Mesothelial cell of epicardium (in vitro differentiated cells): ENCODE data around the gene ACSS1. TPM values are rescaled to one million over a fixed set of nuclear protein-coding genes. Genes with fewer than 3 reads are reported as not detected.
A peak's percentile ranks its signal among the peaks of the same experiment; 100 is the strongest.

ENCODE experiments used
- DNase-seq, 2 experiments: peaks; one replicate each; pipeline ENCODE4 v3.0.0; 2021; ENCODE audit warnings: low spot score in 2 of 2; ENCODE audit not compliant: unreplicated experiment in 2 of 2
- H3K27ac Mint-ChIP-seq: 2 replicates; pipeline ENCODE4 v1.8.0; 2021; ENCODE audit warnings: mixed read lengths
- H3K27me3 Mint-ChIP-seq: 2 replicates; pipeline ENCODE4 v1.8.0; 2021; ENCODE audit warnings: low read depth, mixed read lengths
- H3K36me3 Mint-ChIP-seq: 2 replicates; pipeline ENCODE4 v1.8.0; 2021; ENCODE audit warnings: mixed read lengths
- H3K4me1 Mint-ChIP-seq: 2 replicates; pipeline ENCODE4 v1.8.0; 2021; ENCODE audit warnings: mixed read lengths
- H3K4me3 Mint-ChIP-seq: 2 replicates; pipeline ENCODE4 v1.8.0; 2021; ENCODE audit warnings: mild to moderate bottlenecking, moderate library complexity, mixed read lengths
- H3K9me3 Mint-ChIP-seq: 2 replicates; pipeline ENCODE4 v1.8.0; 2021; ENCODE audit warnings: mixed read lengths
- CTCF ChIP-seq: fragments of 200-600 bp; sonication (generic); IDR thresholded peaks from one replicate; pipeline ENCODE4 v1.5.0; 2021; ENCODE audit warnings: antibody characterized with exemption; ENCODE audit not compliant: unreplicated experiment
- total RNA-seq: library from RNA; stranded (reverse); gene quantifications from 3 replicates; pipeline ENCODE4 v1.2.1, GENCODE V29; 2021

Gene ACSS1
- total RNA-seq, 1 donor from 2014 or later: 4.8 TPM

- no peak overlapping the region for H3K4me3 Mint-ChIP-seq
These were observed 3.3 kb upstream of the ACSS1 start for GRCh38 chr20:25061103-25061799.

GRCh38 chr20:25059866-25060465 lies 2.0 kb upstream of the ACSS1 start:
- Mint-ChIP-seq H3K4me3 (no peak overlapping the region), H3K4me1 (peaks cover 2% of the 10 kb centered on the region), H3K9me3 (no peaks in the 10 kb centered on the region), H3K36me3 (no peaks in the 10 kb centered on the region), H3K27ac (no peak overlapping the region), H3K27me3 (peaks cover 97% of the 10 kb centered on the region)
- DNase-seq: no peak
- no peak for TF ChIP-seq CTCF

More at GRCh38 chr20:25061103-25061799, 3.3 kb upstream of the ACSS1 start:
- no peaks in the 10 kb centered on the region for H3K9me3 Mint-ChIP-seq
- H3K27ac Mint-ChIP-seq: no peak overlapping the region
- peaks cover 96% of the 10 kb centered on the region for H3K27me3 Mint-ChIP-seq
- H3K4me1 Mint-ChIP-seq: peaks cover 2% of the 10 kb centered on the region
- DNase-seq: no peak
- H3K36me3 Mint-ChIP-seq: no peaks in the 10 kb centered on the region
- no peak for TF ChIP-seq CTCF

- DNase-seq: no peak
These were observed 1.2 kb upstream of the ACSS1 start for GRCh38 chr20:25058847-25059810.

GRCh38 chr20:25057234-25058050 lies 497 bp downstream of the ACSS1 start:
- Mint-ChIP-seq H3K9me3 (no peaks in the 10 kb centered on the region), H3K4me1 (peaks cover 6% of the 10 kb centered on the region), H3K4me3 (peak overlapping the region; percentile 61), H3K27ac (no peak overlapping the region), H3K27me3 (peaks cover 94% of the 10 kb centered on the region), H3K36me3 (no peaks in the 10 kb centered on the region)
- peak in 1 of 2 experiments; percentile 63 for DNase-seq
- TF ChIP-seq CTCF: no peak

More at GRCh38 chr20:25058847-25059810, 1.2 kb upstream of the ACSS1 start:
- Mint-ChIP-seq H3K4me3 (peak overlapping the region; percentile 20), H3K27me3 (peaks cover 97% of the 10 kb centered on the region), H3K27ac (no peak overlapping the region), H3K36me3 (no peaks in the 10 kb centered on the region), H3K9me3 (no peaks in the 10 kb centered on the region), H3K4me1 (peaks cover 2% of the 10 kb centered on the region)
- TF ChIP-seq CTCF: no peak

- no peak for DNase-seq
- TF ChIP-seq CTCF: no peak
- H3K36me3 Mint-ChIP-seq: no peaks in the 10 kb centered on the region
- peaks cover 94% of the 10 kb centered on the region for H3K27me3 Mint-ChIP-seq
- H3K4me1 Mint-ChIP-seq: peaks cover 6% of the 10 kb centered on the region
- no peak overlapping the region for H3K27ac Mint-ChIP-seq
- H3K9me3 Mint-ChIP-seq: no peaks in the 10 kb centered on the region
- H3K4me3 Mint-ChIP-seq: peak overlapping the region; percentile 61
These were observed 1.2 kb downstream of the ACSS1 start for GRCh38 chr20:25056690-25057233.
